GM23338 (cell line): ENCODE data around the gene CACNA1B. TPM values are rescaled to one million over a fixed set of nuclear protein-coding genes. Genes with fewer than 3 reads are reported as not detected.
A peak's percentile ranks its signal among the peaks of the same experiment; 100 is the strongest.

Source experiments
- ATAC-seq: fragments of 200-7000 bp; cut with Tn5 transposase; 3 replicates; pipeline ENCODE4 v1.9.1; 2020
- DNase-seq: peaks from one replicate; pipeline ENCODE4 v3.0.0-alpha.2; 2015; ENCODE audit warnings: low spot score
- H2AFZ ChIP-seq: fragments of 200-600 bp; sonication (generic); 2 replicates; pipeline ENCODE4 v1.8.0; 2016; ENCODE audit warnings: antibody characterized with exemption, mild to moderate bottlenecking, moderate library complexity
- H3F3A ChIP-seq: fragments of 200-600 bp; sonication (generic); replicated peaks from 2 replicates; pipeline ENCODE4 v1.8.0; 2017; ENCODE audit warnings: antibody characterized with exemption, mixed run types, low read depth
- H3K27ac ChIP-seq: fragments of 200-600 bp; sonication (generic); 2 replicates; pipeline ENCODE4 v1.6.1; 2016; ENCODE audit warnings: low read depth
- H3K27me3 ChIP-seq: fragments of 200-600 bp; sonication (generic); 2 replicates; pipeline ENCODE4 v1.8.0; 2016; ENCODE audit warnings: mild to moderate bottlenecking, mixed run types, moderate library complexity; ENCODE audit not compliant: insufficient read depth
- H3K36me3 ChIP-seq: fragments of 200-600 bp; sonication (generic); 2 replicates; pipeline ENCODE4 v1.8.0; 2016; ENCODE audit warnings: mild to moderate bottlenecking; ENCODE audit not compliant: insufficient read depth
- H3K4me1 ChIP-seq: fragments of 200-600 bp; sonication (generic); 2 replicates; pipeline ENCODE4 v1.8.0; 2016; ENCODE audit warnings: mild to moderate bottlenecking, moderate library complexity; ENCODE audit not compliant: insufficient read depth
- H3K4me2 ChIP-seq: fragments of 200-600 bp; sonication (generic); 2 replicates; pipeline ENCODE4 v1.7.1; 2017; ENCODE audit warnings: mixed run types
- H3K4me3 ChIP-seq: fragments of 200-600 bp; sonication (generic); 2 replicates; pipeline ENCODE4 v1.6.1; 2016; ENCODE audit warnings: mixed run types
- H3K79me2 ChIP-seq: fragments of 200-600 bp; sonication (generic); replicated peaks from 2 replicates; pipeline ENCODE4 v1.8.0; 2017; ENCODE audit warnings: mild to moderate bottlenecking; ENCODE audit not compliant: insufficient read depth
- H3K9me2 ChIP-seq: fragments of 200-600 bp; sonication (generic); 2 replicates; pipeline ENCODE4 v1.8.0; 2017; ENCODE audit not compliant: insufficient read depth
- H4K20me1 ChIP-seq: fragments of 200-600 bp; sonication (generic); replicated peaks from 2 replicates; pipeline ENCODE4 v1.8.0; 2017; ENCODE audit warnings: mild to moderate bottlenecking; ENCODE audit not compliant: insufficient read depth
- H3K27ac Mint-ChIP-seq: 2 replicates; pipeline ENCODE4 v1.8.0; 2020; ENCODE audit warnings: inconsistent platforms, mild to moderate bottlenecking, moderate library complexity, mixed read lengths
- H3K27me3 Mint-ChIP-seq: 3 replicates; pipeline ENCODE4 v1.8.0; 2022; ENCODE audit warnings: low read depth, mild to moderate bottlenecking, moderate library complexity, mixed read lengths, inconsistent platforms; ENCODE audit not compliant: insufficient read depth, poor library complexity
- H3K36me3 Mint-ChIP-seq: 3 replicates; pipeline ENCODE4 v1.8.0; 2021; ENCODE audit warnings: low read depth, mild to moderate bottlenecking, inconsistent platforms, moderate library complexity, mixed read lengths
- H3K4me1 Mint-ChIP-seq: 3 replicates; pipeline ENCODE4 v1.8.0; 2020; ENCODE audit warnings: mild to moderate bottlenecking, inconsistent platforms, mixed read lengths
- H3K4me3 Mint-ChIP-seq: 3 replicates; pipeline ENCODE4 v1.8.0; 2021; ENCODE audit warnings: moderate library complexity, mild to moderate bottlenecking, inconsistent platforms, mixed read lengths
- H3K9me3 Mint-ChIP-seq: 3 replicates; pipeline ENCODE4 v1.8.0; 2020; ENCODE audit warnings: moderate library complexity, mild to moderate bottlenecking, inconsistent platforms, mixed read lengths
- CREB1 ChIP-seq: fragments of 250-450 bp; sonication (Bioruptor Pico); IDR thresholded peaks from 2 replicates; pipeline ENCODE4 v1.5.0; 2020; ENCODE audit warnings: low read depth, mild to moderate bottlenecking, moderate library complexity
- EZH2 ChIP-seq: fragments of 200-600 bp; sonication (generic); IDR thresholded peaks from one replicate; pipeline ENCODE4 v1.8.0; 2017; ENCODE audit warnings: antibody characterized with exemption, mild to moderate bottlenecking, low read depth; ENCODE audit not compliant: unreplicated experiment
- JUNB ChIP-seq: IDR thresholded peaks from one replicate; pipeline ENCODE4 v1.6.1; 2016; ENCODE audit warnings: antibody characterized with exemption; ENCODE audit not compliant: unreplicated experiment
- NANOG ChIP-seq: IDR thresholded peaks from 2 replicates; pipeline ENCODE4 v1.6.1; 2016; ENCODE audit warnings: antibody characterized with exemption, borderline replicate concordance
- POLR2AphosphoS5 ChIP-seq: IDR thresholded peaks from 2 replicates; pipeline ENCODE4 v1.6.1; 2016; ENCODE audit warnings: antibody characterized with exemption, low read depth
- ZNF114 ChIP-seq: fragments of 250-450 bp; sonication (Bioruptor Pico); IDR thresholded peaks from 2 replicates; pipeline ENCODE4 v1.5.0; 2020; ENCODE audit warnings: mild to moderate bottlenecking, moderate library complexity
- polyA plus RNA-seq: library from polyadenylated mRNA; unstranded; fragments of >200 nt; fragmentation: Nextera tagmentation; extraction: Ambion mirVana; gene quantifications from 2 replicates; pipeline ENCODE4 v1.2.1, GENCODE V29; 2016
- total RNA-seq: library from RNA; depleted of rRNA; stranded (reverse); fragments of >200 nt; shearing (Covaris generic); gene quantifications from 2 replicates; pipeline ENCODE4 v1.2.3, GENCODE V29; 2014
- TF ChIP-seq, protein P1 (sequence below), 2 experiments: fragments of 200-600 bp in 1 of 2; sonication (generic) in 1 of 2; conservative IDR thresholded peaks; 2 replicates each; pipeline versions ENCODE4 v1.5.1 to v1.6.1; 2016 to 2017; ENCODE audit warnings: antibody characterized with exemption in 2 of 2, low read depth in 2 of 2, mild to moderate bottlenecking in 2 of 2, moderate library complexity in 1 of 2
- TF ChIP-seq, protein P2 (sequence below): IDR thresholded peaks from 2 replicates; pipeline ENCODE4 v1.6.1; 2016; ENCODE audit warnings: antibody characterized with exemption

CACNA1B gene
- total and polyA plus RNA-seq, 2 experiments from 2014 or later: 1.1 to 10.4 TPM

DNA sequence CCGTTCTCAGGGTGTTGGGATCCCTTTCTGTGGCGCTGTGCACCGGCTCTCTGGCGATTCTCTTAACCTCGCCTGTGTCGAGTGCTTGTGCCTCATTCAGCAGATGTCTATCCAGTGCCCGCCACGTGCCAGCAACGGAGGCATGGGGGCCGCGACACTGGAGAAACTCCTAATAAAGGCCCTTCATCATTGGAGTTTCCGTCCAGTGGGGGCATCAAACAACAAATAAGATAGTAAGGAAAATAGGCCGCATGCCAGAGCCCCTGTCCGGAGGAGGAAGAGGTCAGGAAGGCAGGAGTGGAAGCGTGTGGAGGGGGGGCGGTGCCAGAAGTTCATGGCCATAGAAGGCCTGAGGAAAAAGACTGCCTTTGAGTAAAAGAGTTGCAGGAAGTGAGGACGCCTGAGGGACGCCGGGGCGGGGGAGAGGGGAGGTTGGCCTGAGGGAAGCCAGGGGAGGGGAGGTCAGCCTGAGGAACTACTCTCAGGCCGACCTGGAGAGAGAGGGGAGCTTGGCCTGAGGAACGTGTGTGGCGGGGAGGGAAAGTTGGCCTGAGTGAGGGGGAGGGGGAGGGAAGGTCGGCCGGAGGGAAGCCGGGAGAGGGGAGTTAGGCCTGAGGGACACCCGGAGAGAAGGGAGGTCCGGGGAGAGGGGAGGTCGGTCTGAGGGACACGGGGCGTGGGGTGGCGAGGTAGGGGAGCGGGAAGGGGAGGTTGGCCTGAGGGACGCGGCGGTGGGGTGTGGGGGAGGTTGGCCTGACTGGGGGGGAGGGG lies 82.2 kb downstream of the CACNA1B start:
- H3K9me2 ChIP-seq: no peaks in the 10 kb centered on the region; the same call in 1 of the 2 replicates
- peak overlapping the region; percentile 62; the same call in 1 of the 2 replicates for H3K4me2 ChIP-seq
- H3K36me3 ChIP-seq: peaks cover 6% of the 10 kb centered on the region; the same call in 1 of the 2 replicates
- no peak overlapping the region for H3K27ac Mint-ChIP-seq
- H3K4me3 ChIP-seq: peak overlapping the region; percentile 32; the same call in 1 of the 2 replicates
- peaks cover 12% of the 10 kb centered on the region for H3K36me3 Mint-ChIP-seq
- no peaks in the 10 kb centered on the region for H3F3A ChIP-seq
- H4K20me1 ChIP-seq: no peaks in the 10 kb centered on the region
- H3K27ac ChIP-seq: no peak overlapping the region
- DNase-seq (peak; percentile 74), ATAC-seq (peak; percentile 71)
- peak overlapping the region; percentile 58; the same call in 2 of the 3 replicates for H3K4me3 Mint-ChIP-seq
- no peaks in the 10 kb centered on the region for H3K27me3 ChIP-seq
- H3K4me1 ChIP-seq: no peaks in the 10 kb centered on the region
- no peak overlapping the region for H2AFZ ChIP-seq
- H3K9me3 Mint-ChIP-seq: no peaks in the 10 kb centered on the region
- peaks cover 3% of the 10 kb centered on the region for H3K27me3 Mint-ChIP-seq
- peaks cover 9% of the 10 kb centered on the region for H3K79me2 ChIP-seq
- H3K4me1 Mint-ChIP-seq: 0 out of 3 replicates have a peak, but pooled peaks cover 3% of the 10 kb centered on the region
- TF ChIP-seq, protein P1, sequence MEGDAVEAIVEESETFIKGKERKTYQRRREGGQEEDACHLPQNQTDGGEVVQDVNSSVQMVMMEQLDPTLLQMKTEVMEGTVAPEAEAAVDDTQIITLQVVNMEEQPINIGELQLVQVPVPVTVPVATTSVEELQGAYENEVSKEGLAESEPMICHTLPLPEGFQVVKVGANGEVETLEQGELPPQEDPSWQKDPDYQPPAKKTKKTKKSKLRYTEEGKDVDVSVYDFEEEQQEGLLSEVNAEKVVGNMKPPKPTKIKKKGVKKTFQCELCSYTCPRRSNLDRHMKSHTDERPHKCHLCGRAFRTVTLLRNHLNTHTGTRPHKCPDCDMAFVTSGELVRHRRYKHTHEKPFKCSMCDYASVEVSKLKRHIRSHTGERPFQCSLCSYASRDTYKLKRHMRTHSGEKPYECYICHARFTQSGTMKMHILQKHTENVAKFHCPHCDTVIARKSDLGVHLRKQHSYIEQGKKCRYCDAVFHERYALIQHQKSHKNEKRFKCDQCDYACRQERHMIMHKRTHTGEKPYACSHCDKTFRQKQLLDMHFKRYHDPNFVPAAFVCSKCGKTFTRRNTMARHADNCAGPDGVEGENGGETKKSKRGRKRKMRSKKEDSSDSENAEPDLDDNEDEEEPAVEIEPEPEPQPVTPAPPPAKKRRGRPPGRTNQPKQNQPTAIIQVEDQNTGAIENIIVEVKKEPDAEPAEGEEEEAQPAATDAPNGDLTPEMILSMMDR (conservative IDR thresholded peaks at IDR 0.05; ENCODE audit: low read depth in 2 of 2): no peak
- TF ChIP-seq EZH2: no peak
- no peak for TF ChIP-seq JUNB
- TF ChIP-seq ZNF114 (CRISPR knock-in tag): no peak
- TF ChIP-seq NANOG: no peak
- TF ChIP-seq, protein P2, sequence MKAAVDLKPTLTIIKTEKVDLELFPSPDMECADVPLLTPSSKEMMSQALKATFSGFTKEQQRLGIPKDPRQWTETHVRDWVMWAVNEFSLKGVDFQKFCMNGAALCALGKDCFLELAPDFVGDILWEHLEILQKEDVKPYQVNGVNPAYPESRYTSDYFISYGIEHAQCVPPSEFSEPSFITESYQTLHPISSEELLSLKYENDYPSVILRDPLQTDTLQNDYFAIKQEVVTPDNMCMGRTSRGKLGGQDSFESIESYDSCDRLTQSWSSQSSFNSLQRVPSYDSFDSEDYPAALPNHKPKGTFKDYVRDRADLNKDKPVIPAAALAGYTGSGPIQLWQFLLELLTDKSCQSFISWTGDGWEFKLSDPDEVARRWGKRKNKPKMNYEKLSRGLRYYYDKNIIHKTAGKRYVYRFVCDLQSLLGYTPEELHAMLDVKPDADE: no peak
- TF ChIP-seq POLR2AphosphoS5: no peak

DNA sequence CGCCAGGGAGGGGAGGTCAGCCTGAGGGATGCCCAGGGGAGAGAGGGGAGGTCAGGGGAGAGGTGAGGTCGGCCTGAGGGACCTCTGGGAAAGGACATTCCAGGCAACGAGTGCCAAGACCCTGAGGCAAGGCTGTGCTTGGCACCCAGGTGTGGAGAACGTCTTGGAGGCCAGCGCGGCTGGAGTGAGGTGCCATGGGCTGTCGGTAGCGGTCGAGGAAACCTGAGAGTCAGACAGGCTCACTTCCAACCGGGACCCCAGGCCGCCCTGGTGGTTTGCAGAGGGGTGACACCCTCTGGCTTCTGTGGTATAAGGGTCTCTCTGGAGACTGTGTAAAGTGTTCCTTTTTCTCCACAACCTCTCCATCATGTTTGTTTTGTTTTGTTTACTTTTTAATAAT lies 82.9 kb downstream of the CACNA1B start:
- no peaks in the 10 kb centered on the region for H3K27me3 ChIP-seq
- TF ChIP-seq, protein P2: no peak
- TF ChIP-seq CREB1 (CRISPR knock-in tag): no peak
- TF ChIP-seq, protein P1 (conservative IDR thresholded peaks at IDR 0.05; ENCODE audit: low read depth in 2 of 2): peak; percentile 48 to 50
- Mint-ChIP-seq H3K9me3 (no peaks in the 10 kb centered on the region), H3K36me3 (peaks cover 12% of the 10 kb centered on the region), H3K4me1 (0 out of 3 replicates have a peak, but pooled peaks cover 3% of the 10 kb centered on the region), H3K27ac (no peak overlapping the region), H3K4me3 (peak overlapping the region; percentile 58; the same call in 2 of the 3 replicates), H3K27me3 (peaks cover 2% of the 10 kb centered on the region)
- peaks cover 6% of the 10 kb centered on the region; the same call in 1 of the 2 replicates for H3K36me3 ChIP-seq
- H3K79me2 ChIP-seq: peaks cover 9% of the 10 kb centered on the region
- DNase-seq (peak; percentile 77), ATAC-seq (peak; percentile 97)
- H3K4me1 ChIP-seq: no peaks in the 10 kb centered on the region
- no peak overlapping the region for H3K27ac ChIP-seq
- no peaks in the 10 kb centered on the region; the same call in 1 of the 2 replicates for H3K9me2 ChIP-seq
- peak overlapping the region; percentile 47 for H3K4me3 ChIP-seq
- no peaks in the 10 kb centered on the region for H3F3A ChIP-seq
- H4K20me1 ChIP-seq: no peaks in the 10 kb centered on the region
- peak overlapping the region; percentile 31; the same call in 1 of the 2 replicates for H3K4me2 ChIP-seq
- no peak overlapping the region for H2AFZ ChIP-seq
